Right lobe of liver (tissue), 6 donors: ENCODE results near the gene HOXA9. TPM values are rescaled to one million over a fixed set of nuclear protein-coding genes. Genes with fewer than 3 reads are reported as not detected.

Experiments
- ATAC-seq, 4 donors: fragments of 200-7000 bp; cut with Tn5 transposase; one replicate each; pipeline ENCODE4 v1.9.1; 2020; ENCODE audit warnings: mild to moderate bottlenecking in 4 of 4, moderate library complexity in 4 of 4
- DNase-seq, 3 donors: peaks; one replicate each; pipeline ENCODE4 v3.0.0-alpha.2; 2020
- H3K27ac ChIP-seq, 3 donors: fragments of 200-600 bp; one replicate each; pipeline ENCODE4 v1.8.0; 2022
- H3K27me3 ChIP-seq, 2 donors: fragments of 200-600 bp; one replicate each; pipeline ENCODE4 v1.8.0; 2022
- H3K36me3 ChIP-seq, 4 donors: fragments of 200-600 bp; sonication (generic) in 1 of 4; one replicate each; pipeline versions ENCODE4 v1.5.1 to v1.8.0; 2017 to 2022; ENCODE audit warnings: control low read depth in 1 of 4
- H3K4me1 ChIP-seq, 4 donors: fragments of 200-600 bp; sonication (generic) in 1 of 4; one replicate each; pipeline versions ENCODE4 v1.5.1 to v1.8.0; 2017 to 2022; ENCODE audit warnings: control low read depth in 1 of 4
- H3K4me3 ChIP-seq, 3 donors: fragments of 200-600 bp; one replicate each; pipeline ENCODE4 v1.8.0; 2022
- H3K9me3 ChIP-seq, 4 donors: fragments of 200-600 bp; sonication (generic) in 1 of 4; one replicate each; pipeline versions ENCODE4 v1.5.1 to v1.8.0; 2017 to 2022; ENCODE audit warnings: control low read depth in 1 of 4
- CTCF ChIP-seq, 4 donors: fragments of 200-600 bp in 3 of 4; fragments of 450-650 bp in 1 of 4; IDR thresholded peaks; one replicate each; pipeline versions ENCODE4 v1.5.1 to v1.8.0; 2016 to 2022; ENCODE audit warnings: antibody characterized with exemption in 4 of 4, mild to moderate bottlenecking in 2 of 4
- POLR2A ChIP-seq: fragments of 450-650 bp; IDR thresholded peaks from one replicate; pipeline ENCODE4 v1.6.1; 2017; ENCODE audit warnings: antibody characterized with exemption, mild to moderate bottlenecking
- WGBS: methylation state at CpG from one replicate; pipeline ENCODE4 v1.1.6; 2018; ENCODE audit warnings: low coverage, low lambda C conversion rate; ENCODE audit not compliant: insufficient coverage; ENCODE audit errors: missing lambda C conversion rate; 5-methylcytosine and 5-hydroxymethylcytosine counted together
- intact Hi-C, 2 donors: fragments of 100-400 bp; cut with DNase I; formaldehyde crosslinking; loops; one replicate each; pipeline versions ENCODE4 v1.11.2 to v1.14.1; 2022
- total RNA-seq, 6 experiments: library from RNA; depleted of rRNA in 2 of 6; stranded (reverse); fragments of >200 nt in 2 of 6; fragmentation: NEBNext Ultra II Directional in 3 of 6; extraction: Animal tissue kit (Norgen Biotek cat#: 25700) in 3 of 6; gene quantifications; one replicate each; pipeline versions ENCODE4 v1.1.0 to v1.2.4, GENCODE V29; 2016 to 2023
- donor health status: DM: no; HTN: yes; CAD: no.
- donor health status: DM: no; HTN: no; CAD: no.
- donor health status: DM: no; HTN: no; CAD: no.
- donor health status: DM: no; HTN: yes; CAD: no.
- donor health status: DM: no; HTN: yes; CAD: no.

Gene HOXA9
- total RNA-seq, 6 experiments from 2014 or later, result 0.09 TPM; not detected in 5

- Histone ChIP-seq H3K27ac (no peak overlapping the region), H3K27me3 (peaks cover 5 to 71% of the 10 kb centered on the region in 2 donors), H3K36me3 (no peaks in the 10 kb centered on the region), H3K9me3 (no peaks in the 10 kb centered on the region), H3K4me1 (no peaks in the 10 kb centered on the region), H3K4me3 (no peak overlapping the region)
- WGBS, result 39% methylated on average over 14 of the region's 15 CpGs
- intact Hi-C loops, result no loop called here
- no peak for ATAC-seq
- DNase-seq, result no peak
- no peak for TF ChIP-seq POLR2A
- TF ChIP-seq CTCF (IDR thresholded peaks at IDR 0.05), result no peak
Observed at GRCh38 chr7:27140126-27140857, 25.0 kb downstream of the HOXA9 start.

GRCh38 chr7:27139334-27140125 is 25.8 kb downstream of the HOXA9 start:
- Histone ChIP-seq H3K36me3 (no peaks in the 10 kb centered on the region), H3K9me3 (no peaks in the 10 kb centered on the region), H3K27me3 (peaks cover 5 to 64% of the 10 kb centered on the region in 2 donors), H3K4me1 (no peaks in the 10 kb centered on the region), H3K27ac (no peak overlapping the region), H3K4me3 (no peak overlapping the region)
- TF ChIP-seq POLR2A, result no peak
- TF ChIP-seq CTCF (IDR thresholded peaks at IDR 0.05), result no peak
- DNase-seq, result peak in 1 of 3 donors; percentile 53
- WGBS, result 28% methylated on average over 21 of the region's 53 CpGs
- intact Hi-C loops, result no loop called here
- ATAC-seq, result no peak

- no peak for ATAC-seq
- H3K4me1 ChIP-seq, result no peaks in the 10 kb centered on the region
- DNase-seq, result no peak
- H3K36me3 ChIP-seq, result no peaks in the 10 kb centered on the region
- H3K27me3 ChIP-seq, result peaks cover 5 to 58% of the 10 kb centered on the region in 2 donors
- WGBS, result 36% methylated on average over 11 of the region's 11 CpGs
- TF ChIP-seq POLR2A (no peak), CTCF (IDR thresholded peaks at IDR 0.05) (no peak)
- H3K27ac ChIP-seq, result no peak overlapping the region
- no peak overlapping the region for H3K4me3 ChIP-seq
- H3K9me3 ChIP-seq, result no peaks in the 10 kb centered on the region
- intact Hi-C loops, result no loop called here
Observed at GRCh38 chr7:27138985-27139333, 26.4 kb downstream of the HOXA9 start.

GRCh38 chr7:27138472-27138871 is 26.9 kb downstream of the HOXA9 start:
- intact Hi-C loops, result no loop called here
- Histone ChIP-seq H3K27me3 (peaks cover 5 to 54% of the 10 kb centered on the region in 2 donors), H3K36me3 (no peaks in the 10 kb centered on the region)

More at GRCh38 chr7:27138472-27138871, 26.9 kb downstream of the HOXA9 start:
- no peak for TF ChIP-seq POLR2A
- no peak for TF ChIP-seq CTCF (IDR thresholded peaks at IDR 0.05)
- no peaks in the 10 kb centered on the region for H3K9me3 ChIP-seq
- H3K4me3 ChIP-seq, result no peak overlapping the region
- H3K27ac ChIP-seq, result no peak overlapping the region
- H3K4me1 ChIP-seq, result no peaks in the 10 kb centered on the region
- DNase-seq (no peak), ATAC-seq (no peak)
- WGBS, result 62% methylated on average over 1 of the region's 1 CpG
